ENCODE results near the gene ARRDC1.

- TF ChIP-seq CTCF (IDR thresholded peaks at IDR 0.05) (no peak), POLR2AphosphoS5 (IDR thresholded peaks at IDR 0.05) (no peak), EP300 (IDR thresholded peaks at IDR 0.05; ENCODE audit: low read depth) (no peak)
Measured at GRCh38 chr9:137615387-137615871, 9.9 kb downstream of the ARRDC1 start.
